HEK293 (cell line): ENCODE measurements around the gene MYH11.
"Not testable (repeated sequence)": the region's sequence is repeated elsewhere in the genome, so short reads cannot be mapped to it uniquely, and the experiment has no call there.

Experiments
- CTCF ChIA-PET: fragments of 350-600 bp; formaldehyde crosslinking; extraction: SDS; loops from one replicate; lab custom pipeline; 2021; ENCODE audit warnings: antibody characterized with exemption; lab: Yijun Ruan, JAX
- POLR2A ChIA-PET: fragments of 300-600 bp; formaldehyde crosslinking; extraction: SDS; loops from one replicate; lab custom pipeline; 2020; ENCODE audit warnings: antibody characterized with exemption, inconsistent platforms; lab: Yijun Ruan, JAX
- H3K27ac ChIP-seq: fragments of 200-500 bp; sonication (Bioruptor generic); 2 replicates; pipeline ENCODE4 v1.5.1; 2014; ENCODE audit warnings: low read depth, low read length, control low read depth, inconsistent platforms; ENCODE audit errors: extremely low read depth
- H3K36me3 ChIP-seq, 2 experiments: fragments of 200-500 bp in 1 of 2; sonication (Bioruptor generic) in 1 of 2; 1 replicate in 1 of 2; 2 replicates in 1 of 2; pipeline ENCODE4 v1.5.1; 2014 to 2017; ENCODE audit warnings: inconsistent platforms in 2 of 2, low read length in 2 of 2; ENCODE audit not compliant: control insufficient read depth in 2 of 2, insufficient read depth in 1 of 2
- H3K4me1 ChIP-seq: fragments of 200-500 bp; sonication (Bioruptor generic); 2 replicates; pipeline ENCODE4 v1.5.1; 2014; ENCODE audit warnings: mild to moderate bottlenecking, low read length, inconsistent platforms; ENCODE audit not compliant: control insufficient read depth, insufficient read depth
- H3K4me3 ChIP-seq: 2 replicates; pipeline ENCODE4 v1.5.1; 2011; ENCODE audit warnings: low read depth, mild to moderate bottlenecking, control low read depth, low read length, moderate library complexity
- H3K9me3 ChIP-seq: fragments of 200-500 bp; sonication (Bioruptor generic); 2 replicates; pipeline ENCODE4 v1.5.1; 2014; ENCODE audit warnings: low read depth, low read length, inconsistent platforms; ENCODE audit not compliant: control insufficient read depth, insufficient read depth
- EGR2 ChIP-seq: fragments of 450-650 bp; formaldehyde crosslinking; IDR thresholded peaks from 2 replicates; pipeline ENCODE4 v1.5.1; 2016; ENCODE audit warnings: low read depth, missing biosample characterization, missing genetic modification characterization
- KLF1 ChIP-seq: fragments of 450-650 bp; formaldehyde crosslinking; IDR thresholded peaks from 2 replicates; pipeline ENCODE4 v1.5.1; 2016; ENCODE audit warnings: missing biosample characterization, missing genetic modification characterization
- KLF7 ChIP-seq: fragments of 450-650 bp; formaldehyde crosslinking; IDR thresholded peaks from 2 replicates; pipeline ENCODE4 v1.5.1; 2016; ENCODE audit warnings: missing biosample characterization, missing genetic modification characterization, borderline replicate concordance
- MZF1 ChIP-seq: fragments of 450-650 bp; formaldehyde crosslinking; IDR thresholded peaks from 2 replicates; pipeline ENCODE4 v1.5.1; 2017; ENCODE audit warnings: missing biosample characterization, missing genetic modification characterization, borderline replicate concordance
- SCRT2 ChIP-seq: fragments of 450-650 bp; formaldehyde crosslinking; IDR thresholded peaks from 2 replicates; pipeline ENCODE4 v1.5.1; 2016; ENCODE audit warnings: missing biosample characterization, missing genetic modification characterization
- ZFHX2 ChIP-seq: fragments of 450-650 bp; formaldehyde crosslinking; conservative IDR thresholded peaks from 2 replicates; pipeline ENCODE4 v1.5.1; 2016; ENCODE audit warnings: missing biosample characterization, missing genetic modification characterization
- ZNF112 ChIP-seq: fragments of 450-650 bp; formaldehyde crosslinking; IDR thresholded peaks from 2 replicates; pipeline ENCODE4 v1.5.0; 2017; ENCODE audit warnings: missing biosample characterization, missing genetic modification characterization
- ZNF121 ChIP-seq: fragments of 450-650 bp; formaldehyde crosslinking; IDR thresholded peaks from 2 replicates; pipeline ENCODE4 v1.5.1; 2016; ENCODE audit warnings: missing biosample characterization, missing genetic modification characterization
- ZNF449 ChIP-seq: fragments of 450-650 bp; formaldehyde crosslinking; IDR thresholded peaks from 2 replicates; pipeline ENCODE4 v1.5.1; 2017; ENCODE audit warnings: missing biosample characterization, mild to moderate bottlenecking, missing genetic modification characterization, moderate library complexity
- ZNF48 ChIP-seq: fragments of 450-650 bp; formaldehyde crosslinking; IDR thresholded peaks from 2 replicates; pipeline ENCODE4 v1.5.1; 2016; ENCODE audit warnings: missing biosample characterization, missing genetic modification characterization
- ZNF555 ChIP-seq: fragments of 450-650 bp; formaldehyde crosslinking; conservative IDR thresholded peaks from 2 replicates; pipeline ENCODE4 v1.5.1; 2017; ENCODE audit warnings: missing biosample characterization, mild to moderate bottlenecking, missing genetic modification characterization, inconsistent platforms
- ZNF585B ChIP-seq: fragments of 450-650 bp; formaldehyde crosslinking; IDR thresholded peaks from 2 replicates; pipeline ENCODE4 v1.5.1; 2016; ENCODE audit warnings: missing biosample characterization, missing genetic modification characterization
- ZNF600 ChIP-seq: fragments of 450-650 bp; formaldehyde crosslinking; IDR thresholded peaks from 2 replicates; pipeline ENCODE4 v1.5.1; 2016; ENCODE audit warnings: missing biosample characterization, missing genetic modification characterization
- ZNF610 ChIP-seq: fragments of 450-650 bp; formaldehyde crosslinking; IDR thresholded peaks from 2 replicates; pipeline ENCODE4 v1.5.1; 2016; ENCODE audit warnings: missing biosample characterization, missing genetic modification characterization, borderline replicate concordance
- ZNF623 ChIP-seq: fragments of 450-650 bp; formaldehyde crosslinking; IDR thresholded peaks from 2 replicates; pipeline ENCODE4 v1.5.1; 2016; ENCODE audit warnings: missing biosample characterization, missing genetic modification characterization
- ZNF701 ChIP-seq: fragments of 450-650 bp; formaldehyde crosslinking; IDR thresholded peaks from 2 replicates; pipeline ENCODE4 v1.5.1; 2016; ENCODE audit warnings: missing biosample characterization, missing genetic modification characterization
- ZNF768 ChIP-seq: fragments of 450-650 bp; formaldehyde crosslinking; IDR thresholded peaks from 2 replicates; pipeline ENCODE4 v1.5.1; 2018; ENCODE audit warnings: missing biosample characterization, mild to moderate bottlenecking, missing genetic modification characterization
- ZXDB ChIP-seq: fragments of 450-650 bp; formaldehyde crosslinking; IDR thresholded peaks from 2 replicates; pipeline ENCODE4 v1.5.1; 2016; ENCODE audit warnings: missing biosample characterization, missing genetic modification characterization

The MYH11 gene

GRCh38 chr16:15792563-15792971, 64.3 kb downstream of the MYH11 start (continued):
- TF ChIP-seq MZF1 (0 out of 2 replicates have a peak, but pooled peaks have one; percentile 13), ZNF112 (tag by site-specific recombination) (peak; percentile 74; the same call in 1 of the 2 replicates)

GRCh38 chr16:15790458-15790857, 66.4 kb downstream of the MYH11 start:
- no peaks in the 10 kb centered on the region for H3K36me3 ChIP-seq
- H3K9me3 ChIP-seq = no peaks in the 10 kb centered on the region
- POLR2A ChIA-PET = no interaction called here
- CTCF ChIA-PET = interaction anchor here (0.9 to 2.4 kb wide), 2 partner anchors 13 to 32 kb away, joined by 4 to 8 read pairs; no protein-coding TSS in a partner anchor
- H3K4me1 ChIP-seq = no peaks in the 10 kb centered on the region
- no peak overlapping the region for H3K4me3 ChIP-seq
- no peak for TF ChIP-seq ZNF623 (tag by site-specific recombination)
- TF ChIP-seq ZNF610 (tag by site-specific recombination) = no peak
- no peak for TF ChIP-seq KLF7
- TF ChIP-seq ZNF600 (tag by site-specific recombination) = peak; percentile 19; the same call in 1 of the 2 replicates
- no peak for TF ChIP-seq ZNF555 (tag by site-specific recombination)
- TF ChIP-seq MZF1 = no peak
- TF ChIP-seq ZFHX2 (tag by site-specific recombination) = peak; percentile 50
- peak; percentile 47; the same call in 1 of the 2 replicates for TF ChIP-seq EGR2 (tag by site-specific recombination)
- TF ChIP-seq ZNF585B (tag by site-specific recombination) = peak; percentile 65
- TF ChIP-seq ZXDB = no peak
- no peak for TF ChIP-seq ZNF48
- TF ChIP-seq, all 188 proteins: peak for 4
- no peak overlapping the region for H3K27ac ChIP-seq

- H3K27ac ChIP-seq, H3K36me3 ChIP-seq, H3K4me1 ChIP-seq, H3K9me3 ChIP-seq, H3K4me3 ChIP-seq, POLR2A ChIA-PET: not testable (repeated sequence)
- CTCF ChIA-PET = interaction anchor here (0.9 kb wide), 1 partner anchor 33 kb away, joined by 4 read pairs; no protein-coding TSS in a partner anchor
- TF ChIP-seq KLF1 (tag by site-specific recombination) = peak; percentile 45
Observed at GRCh38 chr16:15789816-15790215, 67.0 kb downstream of the MYH11 start.

GRCh38 chr16:15788846-15789239, 68.0 kb downstream of the MYH11 start:
- ChIA-PET POLR2A (no interaction called here), CTCF (interaction anchor here (0.7 to 1.5 kb wide), 2 partner anchors 9 to 22 kb away, joined by 3 to 6 read pairs; no protein-coding TSS in a partner anchor)
- H3K4me1 ChIP-seq = no peaks in the 10 kb centered on the region
- no peaks in the 10 kb centered on the region for H3K36me3 ChIP-seq
- no peak overlapping the region for H3K4me3 ChIP-seq
- no peak overlapping the region for H3K27ac ChIP-seq
- peak; percentile 86 for TF ChIP-seq ZNF121 (tag by site-specific recombination)
- TF ChIP-seq ZNF768 (tag by site-specific recombination) = peak; percentile 72; the same call in 1 of the 2 replicates
- no peak for TF ChIP-seq SCRT2 (tag by site-specific recombination)
- TF ChIP-seq, all 188 proteins: peak for 2
- H3K9me3 ChIP-seq = no peaks in the 10 kb centered on the region

GRCh38 chr16:15786501-15786900, 70.3 kb downstream of the MYH11 start:
- H3K4me3 ChIP-seq = no peak overlapping the region
- TF ChIP-seq ZNF701 (tag by site-specific recombination) (no peak), ZNF600 (tag by site-specific recombination) (no peak), ZNF449 (tag by site-specific recombination) (peak; percentile 41; the same call in 1 of the 2 replicates)
- TF ChIP-seq, all 188 proteins: peak for 1
- CTCF ChIA-PET = no interaction called here
- POLR2A ChIA-PET = no interaction called here
- Histone ChIP-seq H3K4me1 (no peaks in the 10 kb centered on the region), H3K36me3 (no peaks in the 10 kb centered on the region), H3K27ac (no peak overlapping the region), H3K9me3 (no peaks in the 10 kb centered on the region)
